Measurements from ENCODE around the gene PARVB.

Gene PARVB

GRCh38 chr22:44182588-44183286, 158.6 kb downstream of the PARVB start:
- DNase-seq (ENCODE audit: low read depth in 2 of 2), result peak; percentile 22 to 28

GRCh38 chr22:44183287-44183588, 159.1 kb downstream of the PARVB start:
- no peak for DNase-seq (ENCODE audit: low read depth in 2 of 2)

GRCh38 chr22:44184006-44184405, 159.9 kb downstream of the PARVB start:
- DNase-seq (ENCODE audit: low read depth in 2 of 2), result no peak

GRCh38 chr22:44185237-44186120, 161.4 kb downstream of the PARVB start:
- no peak for DNase-seq (ENCODE audit: low read depth in 2 of 2)

- DNase-seq (ENCODE audit: low read depth in 2 of 2), result no peak
These were observed 162.0 kb downstream of the PARVB start for GRCh38 chr22:44186121-44186510.

- DNase-seq (ENCODE audit: low read depth in 2 of 2), result no peak
These were observed 162.6 kb downstream of the PARVB start for GRCh38 chr22:44186737-44187136.

- no peak for DNase-seq (ENCODE audit: low read depth in 2 of 2)
These were observed 163.6 kb downstream of the PARVB start for GRCh38 chr22:44187652-44188230.

GRCh38 chr22:44188316-44188715, 164.2 kb downstream of the PARVB start:
- DNase-seq (ENCODE audit: low read depth in 2 of 2), result no peak

GRCh38 chr22:44188986-44189630, 165.0 kb downstream of the PARVB start:
- no peak for DNase-seq (ENCODE audit: low read depth in 2 of 2)

GRCh38 chr22:44190381-44190976, 166.4 kb downstream of the PARVB start:
- DNase-seq (ENCODE audit: low read depth in 2 of 2), result no peak

- peak; percentile 25 to 38 for DNase-seq (ENCODE audit: low read depth in 2 of 2)
These were observed 166.9 kb downstream of the PARVB start for GRCh38 chr22:44191036-44191454.

GRCh38 chr22:44192098-44192815, 168.2 kb downstream of the PARVB start:
- DNase-seq (ENCODE audit: low read depth in 2 of 2), result peak; percentile 22 to 60

- DNase-seq (ENCODE audit: low read depth in 2 of 2), result no peak
These were observed 168.9 kb downstream of the PARVB start for GRCh38 chr22:44192816-44193534.

GRCh38 chr22:44193535-44193891, 169.4 kb downstream of the PARVB start:
- DNase-seq (ENCODE audit: low read depth in 2 of 2), result peak in 1 of 2 donors; percentile 12

- no peak for DNase-seq (ENCODE audit: low read depth in 2 of 2)
These were observed 170.5 kb downstream of the PARVB start for GRCh38 chr22:44194569-44194968.

- DNase-seq (ENCODE audit: low read depth in 2 of 2), result no peak
These were observed 171.2 kb downstream of the PARVB start for GRCh38 chr22:44195189-44195871.

- no peak for DNase-seq (ENCODE audit: low read depth in 2 of 2)
These were observed 172.1 kb downstream of the PARVB start for GRCh38 chr22:44196241-44196640.

GRCh38 chr22:44196731-44197131, 172.6 kb downstream of the PARVB start:
- no peak for DNase-seq (ENCODE audit: low read depth in 2 of 2)

GRCh38 chr22:44197271-44197670, 173.2 kb downstream of the PARVB start:
- no peak for DNase-seq (ENCODE audit: low read depth in 2 of 2)

- no peak for DNase-seq (ENCODE audit: low read depth in 2 of 2)
These were observed 175.1 kb downstream of the PARVB start for GRCh38 chr22:44199164-44199563.

All from stimulated activated CD4-positive, alpha-beta T cell treated with anti-CD3 and anti-CD28 coated beads, Interleukin-4, amount 100 ng/mL, for 48 hours (primary cell).